ENCODE measurements around the gene EGFLAM.

The EGFLAM gene

DNA sequence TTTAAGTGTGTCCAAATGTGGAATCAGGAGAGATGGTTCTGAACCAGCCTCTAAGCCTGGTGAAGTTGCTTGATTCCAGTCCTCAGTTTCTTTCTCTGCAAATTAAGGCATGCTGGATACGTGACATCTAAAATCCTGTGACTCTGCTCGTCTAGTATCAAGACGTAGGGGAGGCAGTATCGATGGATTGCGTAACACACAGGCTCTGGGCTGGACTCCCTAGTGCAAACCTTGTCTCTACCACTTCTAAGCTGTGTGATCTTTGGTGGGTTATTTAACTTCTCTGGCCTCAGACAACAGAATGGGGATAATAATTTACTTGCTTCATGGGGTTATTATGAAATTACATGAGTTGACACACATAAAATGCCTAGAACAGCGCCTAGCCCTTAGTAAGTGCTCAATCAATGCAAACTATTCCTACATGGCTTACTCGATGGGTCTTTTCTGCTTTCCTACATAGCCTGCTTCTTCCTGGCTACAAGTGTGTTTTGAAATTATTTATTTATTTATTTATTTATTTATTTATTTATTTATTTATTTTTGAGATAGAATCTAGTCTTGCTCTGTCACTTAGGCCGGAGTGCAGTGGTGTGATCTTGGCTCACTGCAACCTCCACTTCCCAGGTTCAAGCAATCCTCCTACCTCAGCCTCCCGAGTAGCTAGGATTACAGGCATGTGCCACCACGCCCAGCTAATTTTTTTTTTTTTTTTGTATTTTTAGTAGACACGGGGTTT is 102.1 kb downstream of the EGFLAM start:
- no peaks in the 10 kb centered on the region for H3K4me1 ChIP-seq (ENCODE audit: control insufficient read depth in 1 of 2, insufficient read depth in 2 of 2, low read length in 2 of 2)
- H3K9me3 ChIP-seq (ENCODE audit: control insufficient read depth in 1 of 2, low read length in 2 of 2) = no peaks in the 10 kb centered on the region
- no peak overlapping the region for H3K4me3 ChIP-seq (ENCODE audit: low read depth in 1 of 2, low read length in 2 of 2)
- H3K27ac ChIP-seq (ENCODE audit: low read length) = no peak overlapping the region
- H3K27me3 ChIP-seq (ENCODE audit: low read depth, low read length) = no peaks in the 10 kb centered on the region
- H3K36me3 ChIP-seq (ENCODE audit: control insufficient read depth in 1 of 2, insufficient read depth in 2 of 2, low read length in 2 of 2) = no peaks in the 10 kb centered on the region

DNA sequence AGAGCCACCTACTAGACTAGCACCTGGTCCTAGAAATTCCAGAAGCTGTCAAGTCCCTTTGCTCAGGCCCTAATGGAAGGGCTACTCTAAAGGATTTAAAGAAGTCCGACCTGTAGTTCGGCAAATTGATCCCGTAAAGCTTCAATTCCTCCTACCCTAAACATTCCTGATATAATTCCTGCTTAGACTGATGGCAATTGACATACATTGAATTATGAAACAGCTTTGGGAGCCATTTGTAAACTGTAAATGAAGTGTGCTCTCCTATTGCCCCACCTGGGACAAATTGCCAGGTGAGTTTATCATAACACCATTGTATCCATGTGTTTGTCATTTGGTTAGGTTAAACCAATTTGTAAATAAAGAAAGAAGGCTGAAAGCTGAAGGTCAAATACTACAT is 104.4 kb downstream of the EGFLAM start:
- Histone ChIP-seq H3K4me3 (ENCODE audit: low read depth in 1 of 2, low read length in 2 of 2) (no peak overlapping the region), H3K9me3 (ENCODE audit: control insufficient read depth in 1 of 2, low read length in 2 of 2) (no peaks in the 10 kb centered on the region), H3K4me1 (ENCODE audit: control insufficient read depth in 1 of 2, insufficient read depth in 2 of 2, low read length in 2 of 2) (no peaks in the 10 kb centered on the region), H3K27ac (ENCODE audit: low read length) (no peak overlapping the region), H3K27me3 (ENCODE audit: low read depth, low read length) (no peaks in the 10 kb centered on the region), H3K36me3 (ENCODE audit: control insufficient read depth in 1 of 2, insufficient read depth in 2 of 2, low read length in 2 of 2) (no peaks in the 10 kb centered on the region)

DNA sequence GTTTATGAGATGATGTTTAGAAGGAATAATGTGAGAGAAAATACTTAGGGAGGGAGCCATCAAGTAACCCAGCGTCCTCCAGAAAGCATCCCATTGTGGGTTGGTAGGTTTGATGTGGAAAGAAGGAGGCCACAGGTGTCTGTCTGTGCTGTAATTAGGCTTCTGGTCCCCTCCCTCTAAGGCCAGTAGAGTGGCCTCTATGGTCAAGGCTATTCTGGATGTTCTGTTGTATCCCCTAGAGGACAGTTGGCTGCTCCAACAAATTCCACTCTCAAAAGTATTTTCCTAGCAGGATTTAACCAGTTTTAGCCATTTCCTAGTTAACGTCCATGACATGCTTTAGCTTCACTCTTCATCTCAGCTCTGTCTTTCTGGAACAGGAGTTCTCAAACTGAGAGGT is 106.5 kb downstream of the EGFLAM start:
- Histone ChIP-seq H3K36me3 (ENCODE audit: control insufficient read depth in 1 of 2, insufficient read depth in 2 of 2, low read length in 2 of 2) (no peaks in the 10 kb centered on the region), H3K4me3 (ENCODE audit: low read depth in 1 of 2, low read length in 2 of 2) (no peak overlapping the region), H3K27ac (ENCODE audit: low read length) (no peak overlapping the region), H3K9me3 (ENCODE audit: control insufficient read depth in 1 of 2, low read length in 2 of 2) (no peaks in the 10 kb centered on the region), H3K4me1 (ENCODE audit: control insufficient read depth in 1 of 2, insufficient read depth in 2 of 2, low read length in 2 of 2) (no peaks in the 10 kb centered on the region), H3K27me3 (ENCODE audit: low read depth, low read length) (no peaks in the 10 kb centered on the region)

DNA sequence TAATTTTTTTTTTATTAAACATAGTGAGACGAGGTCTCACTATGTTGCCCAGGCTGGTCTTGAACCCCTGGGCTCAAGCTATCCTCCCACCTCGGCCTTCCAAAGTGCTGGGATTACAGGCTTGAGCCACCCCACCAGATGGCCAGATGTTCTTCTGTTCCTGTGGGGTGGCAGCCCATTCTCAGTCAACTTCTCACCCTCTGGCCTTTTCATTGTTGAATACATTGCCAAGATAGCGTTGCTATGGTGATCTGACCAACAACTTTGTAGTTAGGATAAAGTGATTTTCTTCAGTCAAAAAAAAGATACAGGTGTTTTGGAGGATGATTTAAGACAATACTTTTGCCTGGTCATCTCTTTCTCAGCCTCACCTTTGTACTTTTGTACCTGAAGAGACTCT is 109.1 kb downstream of the EGFLAM start:
- Histone ChIP-seq H3K27me3 (ENCODE audit: low read depth, low read length) (no peaks in the 10 kb centered on the region), H3K27ac (ENCODE audit: low read length) (no peak overlapping the region), H3K36me3 (ENCODE audit: control insufficient read depth in 1 of 2, insufficient read depth in 2 of 2, low read length in 2 of 2) (no peaks in the 10 kb centered on the region), H3K4me3 (ENCODE audit: low read depth in 1 of 2, low read length in 2 of 2) (no peak overlapping the region), H3K9me3 (ENCODE audit: control insufficient read depth in 1 of 2, low read length in 2 of 2) (no peaks in the 10 kb centered on the region), H3K4me1 (ENCODE audit: control insufficient read depth in 1 of 2, insufficient read depth in 2 of 2, low read length in 2 of 2) (no peaks in the 10 kb centered on the region)

DNA sequence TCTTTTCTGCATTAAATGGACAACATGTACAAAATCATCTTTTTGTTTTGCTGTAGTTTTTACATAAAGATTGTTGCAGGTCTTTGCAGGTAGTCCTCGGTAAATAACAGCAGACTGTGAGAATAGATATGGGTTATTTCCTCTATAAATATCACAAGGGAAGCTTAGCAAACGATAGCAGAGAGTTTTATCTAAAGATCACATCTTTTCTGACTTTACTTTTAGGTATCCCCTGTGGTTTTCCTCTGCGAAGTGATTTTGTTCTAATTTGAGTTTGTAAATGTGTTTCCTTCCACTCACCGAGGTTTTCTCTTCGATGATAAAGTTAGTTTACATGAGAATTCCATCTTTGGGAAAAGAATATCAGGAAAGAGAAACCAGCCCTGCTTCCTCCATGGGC is 109.6 kb downstream of the EGFLAM start:
- Histone ChIP-seq H3K4me3 (ENCODE audit: low read depth in 1 of 2, low read length in 2 of 2) (no peak overlapping the region), H3K9me3 (ENCODE audit: control insufficient read depth in 1 of 2, low read length in 2 of 2) (no peaks in the 10 kb centered on the region), H3K27ac (ENCODE audit: low read length) (no peak overlapping the region), H3K36me3 (ENCODE audit: control insufficient read depth in 1 of 2, insufficient read depth in 2 of 2, low read length in 2 of 2) (no peaks in the 10 kb centered on the region), H3K27me3 (ENCODE audit: low read depth, low read length) (no peaks in the 10 kb centered on the region), H3K4me1 (ENCODE audit: control insufficient read depth in 1 of 2, insufficient read depth in 2 of 2, low read length in 2 of 2) (no peaks in the 10 kb centered on the region)

DNA sequence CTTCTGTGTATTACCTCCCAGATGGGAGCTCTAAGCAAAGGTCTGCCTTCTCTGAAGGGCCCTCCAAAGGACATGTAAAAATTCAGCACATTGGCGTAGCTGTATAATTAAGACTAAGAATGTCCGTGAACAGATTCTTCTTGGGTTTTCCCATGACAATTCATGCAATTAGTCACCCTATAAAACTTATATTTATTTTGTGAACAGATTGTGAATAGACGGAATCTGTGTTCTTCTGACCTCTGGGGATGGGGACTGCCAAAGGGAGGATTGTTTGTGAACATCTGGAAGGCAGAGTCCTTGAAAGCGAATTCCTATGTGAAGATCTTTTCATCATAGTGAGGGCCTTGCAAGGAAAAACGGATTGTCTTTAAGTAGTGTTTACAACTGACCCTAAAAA is 111.3 kb downstream of the EGFLAM start:
- Histone ChIP-seq H3K4me3 (ENCODE audit: low read depth in 1 of 2, low read length in 2 of 2) (no peak overlapping the region), H3K36me3 (ENCODE audit: control insufficient read depth in 1 of 2, insufficient read depth in 2 of 2, low read length in 2 of 2) (no peaks in the 10 kb centered on the region), H3K4me1 (ENCODE audit: control insufficient read depth in 1 of 2, insufficient read depth in 2 of 2, low read length in 2 of 2) (no peaks in the 10 kb centered on the region), H3K27me3 (ENCODE audit: low read depth, low read length) (no peaks in the 10 kb centered on the region), H3K9me3 (ENCODE audit: control insufficient read depth in 1 of 2, low read length in 2 of 2) (no peaks in the 10 kb centered on the region), H3K27ac (ENCODE audit: low read length) (no peak overlapping the region)

DNA sequence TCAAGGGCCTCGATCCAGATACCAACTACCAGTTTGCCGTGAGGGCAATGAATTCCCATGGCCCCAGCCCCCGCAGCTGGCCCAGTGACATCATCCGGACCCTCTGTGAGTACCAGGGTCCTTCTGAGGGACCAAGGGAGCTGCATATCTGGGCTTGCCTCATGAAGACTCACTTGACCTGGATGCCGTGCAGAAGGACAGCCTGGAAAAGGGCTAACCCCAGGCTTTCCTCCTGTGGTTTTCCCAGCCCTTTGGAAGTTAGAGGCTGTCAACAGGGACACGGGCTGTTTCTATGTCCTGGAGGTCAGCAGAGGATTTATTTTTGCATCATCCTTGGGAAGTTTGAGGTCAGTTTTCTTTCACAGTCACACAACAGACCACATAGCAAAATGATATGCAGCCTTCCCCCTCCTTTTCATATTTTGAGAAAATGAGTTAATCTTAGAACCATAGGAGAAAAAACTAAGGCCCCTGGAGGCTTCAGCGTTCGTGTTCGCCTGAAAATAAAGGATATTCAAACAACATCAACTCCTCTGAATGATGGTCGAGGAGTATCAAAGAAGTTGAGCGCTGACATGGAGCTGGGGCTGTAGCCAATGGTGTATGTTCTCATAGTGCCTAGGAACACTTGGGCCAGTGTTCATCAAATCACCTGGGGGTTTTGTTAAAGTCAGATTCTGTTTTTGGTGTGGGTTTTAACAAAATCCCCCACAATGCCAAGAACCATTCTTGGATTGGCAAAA is 112.2 kb downstream of the EGFLAM start:
- H3K4me3 ChIP-seq (ENCODE audit: low read depth in 1 of 2, low read length in 2 of 2) = no peak overlapping the region
- H3K9me3 ChIP-seq (ENCODE audit: control insufficient read depth in 1 of 2, low read length in 2 of 2) = no peaks in the 10 kb centered on the region
- no peaks in the 10 kb centered on the region for H3K27me3 ChIP-seq (ENCODE audit: low read depth, low read length)
- H3K27ac ChIP-seq (ENCODE audit: low read length) = no peak overlapping the region
- no peaks in the 10 kb centered on the region for H3K36me3 ChIP-seq (ENCODE audit: control insufficient read depth in 1 of 2, insufficient read depth in 2 of 2, low read length in 2 of 2)
- H3K4me1 ChIP-seq (ENCODE audit: control insufficient read depth in 1 of 2, insufficient read depth in 2 of 2, low read length in 2 of 2) = no peaks in the 10 kb centered on the region

DNA sequence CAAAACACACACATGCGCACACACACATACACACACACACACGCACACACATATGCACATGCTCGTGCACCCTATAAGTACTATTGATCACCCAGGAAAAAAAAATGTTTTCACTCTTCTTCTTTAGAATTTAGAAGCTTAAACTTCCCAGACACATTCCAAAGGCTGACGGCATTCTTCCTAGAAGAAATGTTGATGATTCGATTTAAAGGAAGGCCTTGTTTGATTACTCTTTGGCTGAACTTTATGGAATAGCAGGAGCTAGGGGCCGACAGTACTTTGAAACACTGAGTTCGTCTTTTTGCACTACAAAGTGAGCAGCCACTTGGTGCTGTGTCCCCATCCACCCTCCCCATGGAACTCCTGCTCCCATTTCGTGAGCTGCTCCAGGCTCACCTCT is 113.2 kb downstream of the EGFLAM start:
- Histone ChIP-seq H3K4me3 (ENCODE audit: low read depth in 1 of 2, low read length in 2 of 2) (no peak overlapping the region), H3K36me3 (ENCODE audit: control insufficient read depth in 1 of 2, insufficient read depth in 2 of 2, low read length in 2 of 2) (no peaks in the 10 kb centered on the region), H3K27ac (ENCODE audit: low read length) (no peak overlapping the region), H3K9me3 (ENCODE audit: control insufficient read depth in 1 of 2, low read length in 2 of 2) (no peaks in the 10 kb centered on the region), H3K4me1 (ENCODE audit: control insufficient read depth in 1 of 2, insufficient read depth in 2 of 2, low read length in 2 of 2) (no peaks in the 10 kb centered on the region), H3K27me3 (ENCODE audit: low read depth, low read length) (no peaks in the 10 kb centered on the region)

DNA sequence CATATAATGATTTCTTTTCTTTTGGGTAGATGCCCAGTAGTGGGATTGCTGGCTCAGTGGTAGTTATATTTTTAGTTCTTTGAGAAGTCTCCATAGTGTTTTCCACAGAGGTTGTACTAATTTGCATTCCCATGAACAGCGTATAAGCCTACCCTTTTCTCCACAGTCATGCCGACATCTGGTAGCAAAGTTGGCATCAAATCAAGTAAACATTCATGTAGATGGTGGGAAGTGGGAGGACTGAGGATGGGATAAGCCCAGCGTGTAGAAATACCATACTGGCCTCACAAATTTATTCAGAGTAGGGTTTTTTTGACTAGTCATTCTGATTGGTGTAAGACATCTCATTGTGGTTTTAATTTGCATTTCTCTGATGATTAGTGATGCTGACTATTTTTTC is 115.4 kb downstream of the EGFLAM start:
- no peak overlapping the region for H3K27ac ChIP-seq (ENCODE audit: low read length)
- no peaks in the 10 kb centered on the region for H3K4me1 ChIP-seq (ENCODE audit: control insufficient read depth in 1 of 2, insufficient read depth in 2 of 2, low read length in 2 of 2)
- no peaks in the 10 kb centered on the region for H3K36me3 ChIP-seq (ENCODE audit: control insufficient read depth in 1 of 2, insufficient read depth in 2 of 2, low read length in 2 of 2)
- no peak overlapping the region for H3K4me3 ChIP-seq (ENCODE audit: low read depth in 1 of 2, low read length in 2 of 2)
- H3K27me3 ChIP-seq (ENCODE audit: low read depth, low read length) = no peaks in the 10 kb centered on the region
- no peaks in the 10 kb centered on the region for H3K9me3 ChIP-seq (ENCODE audit: control insufficient read depth in 1 of 2, low read length in 2 of 2)

DNA sequence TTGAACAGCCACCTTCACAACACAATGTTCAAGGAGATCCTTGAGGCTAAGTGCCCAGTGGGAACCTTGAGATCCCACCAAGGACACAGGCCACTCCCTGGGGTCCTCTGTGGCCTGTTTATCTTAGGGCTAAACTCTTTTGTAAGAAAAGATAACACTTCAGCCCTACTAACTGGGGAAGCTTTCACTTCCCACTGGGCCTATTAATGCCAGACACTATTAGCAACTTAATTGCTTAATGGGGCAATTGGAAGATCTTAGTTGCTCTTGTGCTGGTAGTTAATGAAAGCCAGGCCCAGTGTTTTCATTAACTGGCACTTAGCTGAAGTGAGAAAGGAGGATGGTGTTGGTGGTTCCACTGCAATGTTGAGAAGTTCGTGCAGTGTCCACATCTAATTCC is 117.1 kb downstream of the EGFLAM start:
- no peaks in the 10 kb centered on the region for H3K36me3 ChIP-seq (ENCODE audit: control insufficient read depth in 1 of 2, insufficient read depth in 2 of 2, low read length in 2 of 2)
- no peak overlapping the region for H3K4me3 ChIP-seq (ENCODE audit: low read depth in 1 of 2, low read length in 2 of 2)
- H3K9me3 ChIP-seq (ENCODE audit: control insufficient read depth in 1 of 2, low read length in 2 of 2) = no peaks in the 10 kb centered on the region
- H3K27ac ChIP-seq (ENCODE audit: low read length) = no peak overlapping the region
- H3K4me1 ChIP-seq (ENCODE audit: control insufficient read depth in 1 of 2, insufficient read depth in 2 of 2, low read length in 2 of 2) = no peaks in the 10 kb centered on the region
- no peaks in the 10 kb centered on the region for H3K27me3 ChIP-seq (ENCODE audit: low read depth, low read length)

DNA sequence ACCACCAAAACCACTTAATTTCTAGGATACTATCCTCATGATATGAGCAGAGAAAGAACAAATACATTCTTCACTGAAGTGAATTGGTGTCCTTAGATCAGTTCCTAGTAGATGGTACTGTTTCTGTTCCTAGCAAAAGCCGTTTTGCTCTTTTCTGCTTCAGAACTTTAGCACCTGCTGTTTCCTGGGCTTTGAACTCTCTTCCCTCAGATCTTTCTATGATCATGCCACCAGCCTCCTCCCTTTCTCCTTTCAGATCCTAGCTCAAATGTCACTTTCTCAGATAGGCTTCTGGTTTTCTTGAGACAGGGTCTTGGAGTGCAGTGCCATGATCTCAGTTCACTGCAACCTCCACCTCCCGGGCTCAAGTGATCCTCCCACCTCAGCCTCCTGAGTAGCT is 118.0 kb downstream of the EGFLAM start:
- Histone ChIP-seq H3K9me3 (ENCODE audit: control insufficient read depth in 1 of 2, low read length in 2 of 2) (no peaks in the 10 kb centered on the region), H3K4me1 (ENCODE audit: control insufficient read depth in 1 of 2, insufficient read depth in 2 of 2, low read length in 2 of 2) (no peaks in the 10 kb centered on the region), H3K36me3 (ENCODE audit: control insufficient read depth in 1 of 2, insufficient read depth in 2 of 2, low read length in 2 of 2) (no peaks in the 10 kb centered on the region), H3K27ac (ENCODE audit: low read length) (no peak overlapping the region), H3K4me3 (ENCODE audit: low read depth in 1 of 2, low read length in 2 of 2) (no peak overlapping the region), H3K27me3 (ENCODE audit: low read depth, low read length) (no peaks in the 10 kb centered on the region)

DNA sequence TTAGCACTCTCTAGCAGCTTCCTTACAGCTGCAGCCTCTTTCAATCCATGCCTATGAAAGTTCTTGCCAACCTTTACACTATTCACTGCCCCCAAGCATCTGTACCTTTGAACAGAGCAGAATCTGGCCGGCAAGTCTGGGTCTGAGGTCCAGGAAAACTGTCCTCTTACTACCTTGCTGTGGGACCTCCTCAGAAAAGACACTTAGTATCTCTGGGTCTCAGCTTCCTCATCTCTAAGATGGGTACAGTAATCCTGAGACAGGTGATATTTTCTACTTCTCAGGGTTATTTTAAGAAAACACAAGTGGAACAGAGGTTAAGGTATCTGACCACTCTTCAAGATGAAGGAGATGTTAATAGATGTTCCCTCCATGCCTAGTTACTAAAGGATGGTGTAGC is 120.2 kb downstream of the EGFLAM start:
- Histone ChIP-seq H3K27me3 (ENCODE audit: low read depth, low read length) (no peaks in the 10 kb centered on the region), H3K9me3 (ENCODE audit: control insufficient read depth in 1 of 2, low read length in 2 of 2) (no peaks in the 10 kb centered on the region)

More for the DNA sequence above, 120.2 kb downstream of the EGFLAM start:
- no peaks in the 10 kb centered on the region for H3K36me3 ChIP-seq (ENCODE audit: control insufficient read depth in 1 of 2, insufficient read depth in 2 of 2, low read length in 2 of 2)
- no peak overlapping the region for H3K27ac ChIP-seq (ENCODE audit: low read length)
- no peak overlapping the region for H3K4me3 ChIP-seq (ENCODE audit: low read depth in 1 of 2, low read length in 2 of 2)
- H3K4me1 ChIP-seq (ENCODE audit: control insufficient read depth in 1 of 2, insufficient read depth in 2 of 2, low read length in 2 of 2) = no peaks in the 10 kb centered on the region

Measured in muscle layer of duodenum (tissue), 2 donors.